Right lobe of liver (tissue), 6 donors: ENCODE data around the gene NUP133. TPM values are rescaled to one million over a fixed set of nuclear protein-coding genes. Genes with fewer than 3 reads are reported as not detected.

Experiments used
- ATAC-seq, 4 donors: fragments of 200-7000 bp; cut with Tn5 transposase; one replicate each; pipeline ENCODE4 v1.9.1; 2020; ENCODE audit warnings: mild to moderate bottlenecking in 4 of 4, moderate library complexity in 4 of 4
- DNase-seq, 3 donors: peaks; one replicate each; pipeline ENCODE4 v3.0.0-alpha.2; 2020
- H3K27ac ChIP-seq, 3 donors: fragments of 200-600 bp; one replicate each; pipeline ENCODE4 v1.8.0; 2022
- H3K27me3 ChIP-seq, 2 donors: fragments of 200-600 bp; one replicate each; pipeline ENCODE4 v1.8.0; 2022
- H3K36me3 ChIP-seq, 4 donors: fragments of 200-600 bp; sonication (generic) in 1 of 4; one replicate each; pipeline versions ENCODE4 v1.5.1 to v1.8.0; 2017 to 2022; ENCODE audit warnings: control low read depth in 1 of 4
- H3K4me1 ChIP-seq, 4 donors: fragments of 200-600 bp; sonication (generic) in 1 of 4; one replicate each; pipeline versions ENCODE4 v1.5.1 to v1.8.0; 2017 to 2022; ENCODE audit warnings: control low read depth in 1 of 4
- H3K4me3 ChIP-seq, 3 donors: fragments of 200-600 bp; one replicate each; pipeline ENCODE4 v1.8.0; 2022
- H3K9me3 ChIP-seq, 4 donors: fragments of 200-600 bp; sonication (generic) in 1 of 4; one replicate each; pipeline versions ENCODE4 v1.5.1 to v1.8.0; 2017 to 2022; ENCODE audit warnings: control low read depth in 1 of 4
- CTCF ChIP-seq, 4 donors: fragments of 200-600 bp in 3 of 4; fragments of 450-650 bp in 1 of 4; IDR thresholded peaks; one replicate each; pipeline versions ENCODE4 v1.5.1 to v1.8.0; 2016 to 2022; ENCODE audit warnings: antibody characterized with exemption in 4 of 4, mild to moderate bottlenecking in 2 of 4
- POLR2A ChIP-seq: fragments of 450-650 bp; IDR thresholded peaks from one replicate; pipeline ENCODE4 v1.6.1; 2017; ENCODE audit warnings: antibody characterized with exemption, mild to moderate bottlenecking
- WGBS: methylation state at CpG from one replicate; pipeline ENCODE4 v1.1.6; 2018; ENCODE audit warnings: low coverage, low lambda C conversion rate; ENCODE audit not compliant: insufficient coverage; ENCODE audit errors: missing lambda C conversion rate; 5-methylcytosine and 5-hydroxymethylcytosine counted together
- intact Hi-C, 2 donors: fragments of 100-400 bp; cut with DNase I; formaldehyde crosslinking; loops; one replicate each; pipeline versions ENCODE4 v1.11.2 to v1.14.1; 2022
- total RNA-seq, 6 experiments: library from RNA; depleted of rRNA in 2 of 6; stranded (reverse); fragments of >200 nt in 2 of 6; fragmentation: NEBNext Ultra II Directional in 3 of 6; extraction: Animal tissue kit (Norgen Biotek cat#: 25700) in 3 of 6; gene quantifications; one replicate each; pipeline versions ENCODE4 v1.1.0 to v1.2.4, GENCODE V29; 2016 to 2023
- donor health status: DM: no; HTN: yes; CAD: no.
- donor health status: DM: no; HTN: no; CAD: no.
- donor health status: DM: no; HTN: no; CAD: no.
- donor health status: DM: no; HTN: yes; CAD: no.
- donor health status: DM: no; HTN: yes; CAD: no.

NUP133 gene
- total RNA-seq, 6 experiments from 2014 or later = 8.5 to 14.4 (median 11.5) TPM

GRCh38 chr1:229408458-229409037, 99.6 kb downstream of the NUP133 start:
- Histone ChIP-seq H3K27ac (no peak overlapping the region), H3K9me3 (no peaks in the 10 kb centered on the region), H3K4me3 (no peak overlapping the region), H3K27me3 (peaks cover 6 to 9% of the 10 kb centered on the region in 2 donors), H3K4me1 (peaks cover 0 to 8% (median 0%) of the 10 kb centered on the region in 4 donors), H3K36me3 (no peaks in the 10 kb centered on the region)
- intact Hi-C loops = no loop called here
- no peak for DNase-seq
- TF ChIP-seq CTCF (IDR thresholded peaks at IDR 0.05) (no peak), POLR2A (no peak)
- no peak for ATAC-seq
- WGBS = no CpG with 5 or more reads among the region's 8 CpGs

- H3K4me3 ChIP-seq = no peak overlapping the region
- H3K27me3 ChIP-seq = peaks cover 6 to 9% of the 10 kb centered on the region in 2 donors
- DNase-seq (no peak), ATAC-seq (peak in 1 of 4 donors; percentile 6)
- TF ChIP-seq CTCF (IDR thresholded peaks at IDR 0.05) (no peak), POLR2A (no peak)
- WGBS = 17% methylated on average over 31 of the region's 68 CpGs
- no peak overlapping the region for H3K27ac ChIP-seq
- intact Hi-C loops = no loop called here
- H3K9me3 ChIP-seq = no peaks in the 10 kb centered on the region
- H3K4me1 ChIP-seq = peaks cover 0 to 8% (median 0%) of the 10 kb centered on the region in 4 donors
- H3K36me3 ChIP-seq = no peaks in the 10 kb centered on the region
These were observed 100.7 kb downstream of the NUP133 start for GRCh38 chr1:229407206-229408026.

- no peak overlapping the region for H3K4me3 ChIP-seq
- intact Hi-C loops = no loop called here
- peak in 1 of 4 donors; percentile 14 for ATAC-seq
- no peak for TF ChIP-seq CTCF (IDR thresholded peaks at IDR 0.05)
- no peak for TF ChIP-seq POLR2A
- 32% methylated on average over 10 of the region's 10 CpGs for WGBS
- no peaks in the 10 kb centered on the region for H3K9me3 ChIP-seq
- DNase-seq = no peak
- no peak overlapping the region for H3K27ac ChIP-seq
- peaks cover 6 to 9% of the 10 kb centered on the region in 2 donors for H3K27me3 ChIP-seq
- H3K4me1 ChIP-seq = peaks cover 0 to 8% (median 0%) of the 10 kb centered on the region in 4 donors
- H3K36me3 ChIP-seq = no peaks in the 10 kb centered on the region
These were observed 101.3 kb downstream of the NUP133 start for GRCh38 chr1:229406798-229407197.

- H3K27ac ChIP-seq = no peak overlapping the region
- peaks cover 6 to 9% of the 10 kb centered on the region in 2 donors for H3K27me3 ChIP-seq
- peaks cover 0 to 8% (median 0%) of the 10 kb centered on the region in 4 donors for H3K4me1 ChIP-seq
- H3K36me3 ChIP-seq = no peaks in the 10 kb centered on the region
- no CpG with 5 or more reads among the region's 8 CpGs for WGBS
- no peaks in the 10 kb centered on the region for H3K9me3 ChIP-seq
- ATAC-seq (peak in 1 of 4 donors; percentile 17), DNase-seq (no peak)
- no peak overlapping the region for H3K4me3 ChIP-seq
- intact Hi-C loops = no loop called here
- TF ChIP-seq POLR2A (no peak), CTCF (IDR thresholded peaks at IDR 0.05) (no peak)
These were observed 104.6 kb downstream of the NUP133 start for GRCh38 chr1:229403573-229403972.
